ENCODE data around the gene PABPC1L.

PABPC1L gene

GRCh38 chr20:44901974-44902373 lies 7.9 kb upstream of the PABPC1L start:
- no peak for DNase-seq

DNA sequence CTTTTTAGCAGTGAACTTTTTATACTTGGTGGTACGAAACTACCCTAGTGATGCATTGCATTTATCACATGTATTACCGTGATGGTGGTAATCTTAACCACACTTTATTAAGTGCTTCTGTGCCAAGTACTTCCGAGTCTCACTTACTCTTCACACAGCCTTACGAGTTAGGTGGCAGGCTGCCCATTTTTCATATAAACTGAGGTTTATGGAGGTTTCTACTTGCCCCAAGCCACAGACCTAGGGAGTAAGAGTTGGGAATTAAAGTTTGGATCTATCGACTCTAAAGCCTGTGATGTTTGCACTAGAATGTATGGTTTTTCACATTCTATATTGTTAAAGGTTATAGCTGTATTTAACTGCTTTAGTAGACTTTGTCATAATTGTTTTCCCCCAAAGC lies 5.5 kb upstream of the PABPC1L start:
- no peak for DNase-seq

DNA sequence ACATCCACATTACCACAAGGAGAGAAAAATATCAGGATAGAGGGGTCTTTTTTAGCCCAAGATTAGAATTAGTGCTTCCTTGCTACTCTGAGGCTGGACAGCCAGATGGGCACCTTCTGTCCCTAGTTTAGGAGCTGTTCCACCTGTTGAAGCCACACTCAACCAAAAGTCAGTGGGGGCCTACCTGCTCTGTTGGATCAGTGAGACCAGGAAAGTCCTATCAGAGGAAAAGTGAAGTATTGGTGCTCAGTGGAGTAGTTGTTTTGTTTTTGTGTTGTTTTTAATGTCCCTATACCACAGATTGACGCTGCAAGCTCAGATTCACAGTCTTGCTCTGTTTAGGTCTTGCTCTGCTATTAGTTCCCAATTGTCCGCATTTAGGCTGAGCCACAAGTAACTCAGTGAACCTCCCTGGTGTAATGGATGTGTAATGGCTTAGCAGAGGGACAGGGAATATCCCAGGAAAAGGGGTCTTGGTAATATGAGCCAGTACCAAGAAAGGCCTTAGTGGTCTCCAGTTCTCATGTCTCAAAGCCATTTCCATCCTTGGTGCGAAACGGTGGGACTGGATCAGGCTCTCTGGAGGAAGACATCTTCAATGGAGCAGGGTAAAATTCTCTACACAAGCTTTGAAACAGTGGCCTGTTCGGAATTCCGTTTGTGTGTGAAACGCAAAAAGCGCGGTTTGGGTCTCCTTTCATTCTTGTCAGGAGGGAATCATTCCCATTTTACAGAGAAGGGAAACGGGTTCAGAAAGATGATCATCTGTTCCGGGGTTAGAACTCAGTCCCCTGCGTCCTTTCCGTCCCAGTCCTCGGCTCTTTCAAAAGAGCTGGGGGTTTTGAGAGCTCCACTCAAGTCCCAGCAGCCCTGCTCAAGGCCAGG lies 631 bp upstream of the PABPC1L start:
- DNase-seq, result no peak

- no peak for DNase-seq
Observed at GRCh38 chr20:44910690-44911262, 916 bp downstream of the PABPC1L start.

GRCh38 chr20:44911264-44911921 lies 1.5 kb downstream of the PABPC1L start:
- DNase-seq, result peak; percentile 79

DNA sequence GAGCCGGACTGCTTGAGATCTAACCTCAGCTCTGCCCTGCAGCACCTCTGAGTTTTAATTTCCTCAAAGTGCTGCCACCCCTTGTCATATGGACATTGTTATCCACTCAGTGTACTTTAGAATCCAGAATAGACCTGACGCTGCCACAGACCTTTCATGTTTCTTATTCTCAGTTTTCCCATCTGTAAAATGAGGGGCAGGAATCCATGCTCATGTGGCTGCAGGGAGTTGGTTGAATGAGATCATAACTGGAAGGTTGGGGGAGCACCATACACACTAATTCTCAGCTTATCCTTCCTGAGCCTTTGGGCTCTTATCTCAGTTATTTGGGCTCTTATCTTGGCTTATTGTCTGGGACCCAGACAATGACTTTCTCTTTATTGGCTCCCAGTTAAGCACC lies 2.3 kb downstream of the PABPC1L start:
- no peak for DNase-seq

- peak; percentile 54 for DNase-seq
Observed at GRCh38 chr20:44914924-44915323, 5.1 kb downstream of the PABPC1L start.

- peak; percentile 34 for DNase-seq
Observed at GRCh38 chr20:44916586-44916985, 6.7 kb downstream of the PABPC1L start.

DNA sequence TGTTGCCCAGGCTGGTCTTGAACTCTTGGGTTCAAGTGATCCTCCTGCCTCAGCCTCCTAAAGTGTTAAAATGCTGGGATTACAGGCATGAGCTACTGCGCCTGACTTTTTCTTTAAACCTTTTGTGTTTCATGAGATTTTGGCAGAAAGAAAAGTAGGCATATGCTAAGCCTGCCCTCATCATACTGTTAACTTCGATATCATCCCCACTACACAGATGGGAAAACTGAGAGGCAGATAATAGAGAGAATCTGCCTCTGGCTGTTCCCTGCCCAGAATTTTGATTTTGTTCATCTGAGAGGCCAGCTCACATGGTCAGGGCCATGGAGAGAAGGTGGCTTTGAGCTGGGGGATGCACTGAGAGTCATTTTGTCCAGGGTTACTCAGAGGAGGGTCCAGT lies 7.5 kb downstream of the PABPC1L start:
- no peak for DNase-seq

GRCh38 chr20:44918342-44918741 lies 8.5 kb downstream of the PABPC1L start:
- DNase-seq, result no peak

- no peak for DNase-seq
Observed at GRCh38 chr20:44918761-44919160, 8.9 kb downstream of the PABPC1L start.

- peak; percentile 40 for DNase-seq
Observed at GRCh38 chr20:44921447-44921846, 11.6 kb downstream of the PABPC1L start.

GRCh38 chr20:44924541-44924940 lies 14.7 kb downstream of the PABPC1L start:
- DNase-seq, result no peak

DNA sequence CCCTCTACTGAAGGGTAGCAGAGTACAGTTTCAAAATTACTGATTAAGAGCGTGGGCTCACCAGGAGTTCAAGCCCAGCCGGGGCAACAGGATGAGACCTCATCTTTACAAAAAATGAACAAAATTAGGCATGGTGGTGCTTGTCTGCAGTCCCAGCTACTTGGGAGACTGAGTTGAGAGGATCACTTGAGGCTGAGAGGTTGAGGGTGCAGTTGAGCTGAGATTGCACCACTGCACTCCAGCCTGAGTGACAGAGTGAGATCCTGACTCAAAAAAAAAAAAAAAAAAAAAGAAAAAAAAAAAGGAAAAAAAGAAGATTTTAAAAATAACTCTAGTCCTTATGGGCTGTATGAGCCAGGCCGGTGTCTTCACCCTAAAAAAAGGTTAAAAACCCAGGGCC lies 18.7 kb downstream of the PABPC1L start:
- no peak for DNase-seq

DNA sequence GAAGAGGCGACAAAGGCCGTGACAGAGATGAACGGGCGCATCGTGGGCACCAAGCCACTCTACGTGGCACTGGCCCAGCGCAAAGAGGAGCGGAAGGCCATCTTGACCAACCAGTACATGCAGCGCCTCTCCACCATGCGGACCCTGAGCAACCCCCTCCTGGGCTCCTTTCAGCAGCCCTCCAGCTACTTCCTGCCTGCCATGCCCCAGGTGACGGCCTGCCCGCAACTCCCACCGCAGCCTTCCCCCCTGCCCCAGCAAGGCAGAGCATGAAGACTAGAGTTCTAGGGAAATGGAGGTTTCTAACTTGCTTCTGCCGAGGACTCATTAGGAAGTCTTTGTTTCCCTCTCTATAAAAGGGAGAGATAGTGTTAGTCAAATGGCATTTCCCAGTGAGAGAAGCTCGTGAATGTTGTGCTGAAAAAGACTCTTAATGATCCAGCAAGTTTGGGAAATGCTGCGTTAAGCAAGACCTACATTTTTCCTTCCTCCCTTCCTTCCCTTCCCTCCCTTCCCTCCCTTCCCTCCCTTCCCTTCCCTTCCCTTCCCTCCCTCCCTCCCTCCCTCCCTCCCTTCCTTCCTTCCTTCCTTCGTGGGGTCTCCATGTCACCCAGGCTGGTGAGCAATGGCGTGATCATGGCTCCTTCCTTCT lies 20.8 kb downstream of the PABPC1L start:
- no peak for DNase-seq

DNA sequence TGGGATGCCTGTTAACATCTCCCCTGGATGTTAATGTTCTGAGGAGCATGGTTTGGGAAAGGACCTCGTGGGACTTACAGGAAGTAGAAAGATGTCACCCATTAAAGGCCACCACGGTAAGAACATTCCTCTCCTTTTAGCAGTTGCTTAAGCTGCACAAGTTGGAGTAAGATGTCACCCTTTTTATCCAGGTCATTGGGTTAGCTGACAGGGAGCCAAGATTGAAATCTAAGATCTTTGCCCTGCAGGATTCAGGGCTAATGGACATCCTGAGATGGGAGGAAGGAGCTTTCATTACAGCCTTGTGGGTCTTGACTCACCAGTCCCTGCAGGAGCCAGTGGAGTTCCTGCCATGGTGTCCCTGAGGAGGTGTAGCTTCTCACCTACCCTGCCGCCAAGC lies 22.1 kb downstream of the PABPC1L start:
- no peak for DNase-seq

GRCh38 chr20:44932916-44933315 lies 23.1 kb downstream of the PABPC1L start:
- DNase-seq, result no peak

DNA sequence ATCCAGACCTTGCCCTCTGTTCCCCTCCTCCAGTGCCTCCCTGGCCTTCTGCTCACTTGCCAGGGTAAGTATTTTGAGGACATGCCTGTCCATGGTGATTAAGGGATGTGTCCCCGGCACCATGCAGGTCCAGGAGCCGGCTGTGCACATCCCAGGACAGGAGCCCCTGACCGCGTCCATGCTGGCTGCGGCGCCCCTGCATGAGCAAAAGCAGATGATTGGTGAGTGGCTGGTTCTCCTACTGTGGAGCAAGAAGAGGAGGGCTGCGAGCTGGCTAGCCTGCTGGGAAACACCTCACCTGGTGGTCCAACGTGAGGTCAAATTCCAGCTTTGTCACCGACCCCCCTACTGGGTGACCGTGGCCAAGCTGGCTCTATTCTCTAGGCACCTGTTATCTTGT lies 26.6 kb downstream of the PABPC1L start:
- no peak for DNase-seq

DNA sequence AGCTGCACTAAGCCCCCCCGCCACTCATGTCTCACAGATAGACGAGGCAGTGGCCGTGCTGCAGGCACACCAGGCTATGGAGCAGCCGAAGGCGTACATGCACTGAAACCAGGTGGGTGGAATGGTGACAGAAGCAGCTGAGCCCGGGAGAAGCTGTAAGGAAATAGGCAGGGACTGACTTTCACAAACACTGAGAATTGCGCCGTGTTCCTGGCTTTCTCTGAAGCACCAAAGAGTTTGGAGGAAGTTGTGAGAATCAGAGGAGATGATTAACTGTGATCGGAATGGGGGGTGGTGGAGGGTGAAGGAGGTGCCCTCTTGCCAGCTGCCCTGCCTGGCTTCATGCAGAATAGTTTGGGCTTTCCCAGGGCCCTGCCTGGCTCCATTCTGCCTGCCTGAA lies 28.8 kb downstream of the PABPC1L start:
- no peak for DNase-seq

GRCh38 chr20:44941120-44941691 lies 31.3 kb downstream of the PABPC1L start:
- DNase-seq, result no peak

DNA sequence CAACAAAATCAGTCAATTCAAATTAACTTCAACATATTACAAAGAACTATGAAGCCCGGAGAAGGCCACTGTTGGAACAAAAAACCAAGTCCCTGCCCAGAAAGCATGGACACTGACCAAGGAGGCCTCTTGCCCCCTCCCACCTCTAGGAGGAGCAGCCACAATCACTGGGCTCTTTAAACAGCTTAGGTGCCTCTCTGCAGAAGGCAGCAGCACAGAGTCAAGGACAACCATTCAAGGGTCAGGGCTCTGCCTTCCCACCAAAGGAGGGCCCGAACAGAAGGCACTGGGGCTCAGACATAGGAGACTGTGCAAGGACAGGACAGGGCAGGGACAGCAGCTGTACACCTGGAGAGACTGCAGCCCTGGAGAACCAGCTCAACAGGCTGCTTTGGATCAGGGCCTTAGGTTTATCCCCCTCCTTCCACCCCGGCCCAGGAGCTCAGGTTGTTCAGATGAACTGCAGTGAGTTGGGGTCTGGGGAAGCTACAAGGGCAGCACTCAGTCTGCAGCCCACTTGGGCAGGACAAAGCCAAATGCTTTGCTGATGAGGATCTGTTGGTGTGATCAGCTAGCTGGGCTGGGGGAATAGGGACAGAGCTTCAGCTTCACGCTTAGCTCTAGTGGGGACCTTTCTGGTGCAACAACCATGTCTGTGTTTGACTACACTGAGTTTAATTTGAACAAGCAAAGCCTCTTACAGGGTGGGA lies 32.6 kb downstream of the PABPC1L start:
- no peak for DNase-seq

- DNase-seq, result no peak
Observed at GRCh38 chr20:44943828-44944227, 34.0 kb downstream of the PABPC1L start.

GRCh38 chr20:44945261-44945660 lies 35.4 kb downstream of the PABPC1L start:
- no peak for DNase-seq

All from activated CD8-positive, alpha-beta memory T cell treated with anti-CD3 and anti-CD28 coated beads, Interleukin-2, amount 50 U/mL, for 48 hours (primary cell).